HG03039 (cell line): ENCODE data around the gene PLD2.

ENCODE experiments used
- ATAC-seq: cut with Tn5 transposase; IDR thresholded peaks from one replicate; pipeline ENCODE4 v1.9.1; 2021; ENCODE audit warnings: mild to moderate bottlenecking, moderate library complexity; ENCODE audit not compliant: unreplicated experiment

Gene PLD2

DNA sequence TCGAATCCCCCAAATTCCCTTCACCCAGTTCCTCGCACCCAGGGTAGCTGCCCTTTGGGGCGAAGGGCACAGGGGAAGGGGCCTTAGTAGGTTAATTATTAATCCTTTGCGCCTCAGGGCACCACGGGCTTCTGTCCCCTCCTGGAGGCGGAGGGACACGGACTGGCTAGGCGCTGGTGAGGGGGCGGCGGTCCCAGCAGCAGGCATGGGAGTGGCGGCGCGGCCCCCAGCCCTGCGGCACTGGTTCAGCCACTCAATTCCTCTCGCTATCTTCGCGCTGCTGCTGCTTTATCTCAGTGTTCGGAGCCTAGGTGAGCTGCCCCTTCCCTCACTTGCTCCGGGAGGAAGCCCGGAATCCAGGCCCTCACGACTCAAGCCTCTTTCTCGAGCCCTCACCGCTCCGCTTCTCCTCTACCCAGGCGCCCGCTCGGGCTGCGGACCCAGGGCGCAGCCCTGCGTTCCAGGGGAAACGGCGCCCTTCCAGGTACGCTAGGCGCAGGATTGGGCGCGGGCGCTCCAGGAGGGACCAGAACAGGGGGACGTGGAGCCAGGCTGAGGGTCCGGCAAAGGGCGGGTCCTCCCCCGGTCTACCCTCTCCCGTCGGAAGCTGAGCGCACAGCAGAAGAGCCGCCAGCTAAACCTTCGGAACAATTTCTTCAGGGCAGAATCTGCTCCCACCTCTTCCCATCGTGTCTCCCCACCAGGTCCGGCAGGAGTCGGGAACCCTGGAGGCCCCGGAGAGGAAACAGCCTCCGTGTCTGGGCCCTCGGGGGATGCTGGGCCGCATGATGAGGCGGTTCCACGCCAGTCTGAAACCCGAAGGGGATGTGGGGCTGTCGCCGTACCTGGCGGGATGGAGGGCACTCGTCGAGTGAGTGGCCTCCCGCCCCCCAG is 17.9 kb upstream of the PLD2 start, which contains the start of gene GLTPD2:
GLTPD2 (plus strand) TSS at position 158 of the 894 bp plus-strand sequence; CDS start at position 206, 48 bp downstream.
- ATAC-seq = no peak

DNA sequence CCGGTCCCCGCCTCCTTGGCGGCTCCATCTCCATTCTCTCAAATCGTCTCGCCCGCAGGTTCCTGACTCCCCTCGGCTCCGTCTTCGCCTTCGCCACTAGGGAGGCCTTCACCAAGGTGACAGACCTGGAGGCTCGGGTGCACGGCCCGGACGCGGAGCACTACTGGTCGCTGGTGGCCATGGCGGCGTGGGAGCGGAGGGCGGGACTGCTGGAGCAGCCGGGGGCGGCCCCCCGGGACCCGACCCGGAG is 17.3 kb upstream of the PLD2 start:
- ATAC-seq = no peak

DNA sequence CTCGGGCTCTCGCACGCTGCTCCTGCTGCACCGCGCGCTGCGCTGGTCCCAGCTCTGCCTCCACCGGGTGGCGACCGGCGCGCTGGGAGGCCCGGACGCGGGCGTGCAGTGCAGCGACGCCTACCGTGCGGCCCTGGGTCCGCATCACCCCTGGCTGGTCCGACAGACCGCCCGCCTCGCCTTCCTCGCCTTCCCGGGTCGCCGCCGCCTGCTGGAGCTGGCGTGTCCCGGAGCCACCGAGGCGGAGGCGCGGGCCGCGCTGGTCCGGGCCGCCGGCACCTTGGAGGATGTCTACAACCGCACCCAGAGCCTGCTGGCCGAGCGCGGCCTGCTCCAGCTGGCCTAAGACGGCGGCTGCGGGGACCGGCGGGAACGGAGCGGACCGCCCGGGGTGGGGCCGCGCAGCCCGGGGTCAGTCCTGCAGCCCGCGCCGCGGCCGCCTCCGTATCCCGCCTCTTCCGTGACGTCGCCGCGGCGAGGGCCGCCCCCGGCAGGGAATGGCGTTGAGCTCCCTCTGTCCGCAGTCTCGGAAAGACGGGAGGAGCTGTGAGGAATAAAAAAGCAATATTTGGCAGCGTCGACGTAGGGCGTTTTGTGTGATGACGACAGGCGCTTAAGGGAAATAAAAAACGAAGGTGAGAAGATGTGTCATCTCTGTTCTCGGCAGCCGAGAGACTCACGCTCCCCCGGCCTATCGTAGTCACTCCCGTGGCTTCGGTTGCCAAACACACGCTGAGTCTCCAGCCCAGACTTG is 16.8 kb upstream of the PLD2 start:
- peak; percentile 78 for ATAC-seq

DNA sequence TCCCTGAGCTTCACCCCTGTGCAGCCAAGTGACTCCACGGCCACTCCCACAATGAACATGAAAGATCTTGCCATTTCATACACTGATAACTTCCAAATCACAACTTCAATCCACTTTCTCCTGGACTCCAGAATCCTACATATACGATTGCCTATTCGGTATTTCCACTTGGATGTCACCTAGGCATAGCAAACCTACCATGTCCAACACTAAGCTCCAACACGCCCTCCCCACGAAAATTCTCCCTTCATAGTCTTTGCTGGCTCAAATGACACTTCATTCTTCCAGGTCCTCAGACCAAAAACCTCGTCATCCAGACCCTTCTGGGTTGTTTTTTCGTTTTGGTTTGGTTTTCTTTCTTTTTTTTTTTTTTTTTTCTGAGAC is 16.3 kb upstream of the PLD2 start:
- no peak for ATAC-seq

DNA sequence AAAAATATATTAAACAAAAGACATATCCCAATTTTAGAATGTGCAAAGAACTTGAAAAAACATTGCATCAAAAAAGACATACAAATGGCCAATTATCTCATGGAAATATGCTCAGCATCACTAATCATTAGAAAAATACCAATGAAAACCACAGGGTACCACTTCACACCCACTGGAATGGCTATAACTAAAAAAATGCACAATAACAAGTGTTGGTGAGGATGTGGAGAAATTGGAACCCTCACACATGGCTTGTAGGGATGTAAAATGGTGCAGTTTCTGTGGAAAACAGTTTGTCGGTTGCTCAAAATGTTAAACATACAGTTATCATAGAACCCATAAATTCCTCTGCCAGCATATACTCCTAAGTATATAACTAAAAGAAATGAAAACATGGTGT is 11.8 kb upstream of the PLD2 start:
- no peak for ATAC-seq

DNA sequence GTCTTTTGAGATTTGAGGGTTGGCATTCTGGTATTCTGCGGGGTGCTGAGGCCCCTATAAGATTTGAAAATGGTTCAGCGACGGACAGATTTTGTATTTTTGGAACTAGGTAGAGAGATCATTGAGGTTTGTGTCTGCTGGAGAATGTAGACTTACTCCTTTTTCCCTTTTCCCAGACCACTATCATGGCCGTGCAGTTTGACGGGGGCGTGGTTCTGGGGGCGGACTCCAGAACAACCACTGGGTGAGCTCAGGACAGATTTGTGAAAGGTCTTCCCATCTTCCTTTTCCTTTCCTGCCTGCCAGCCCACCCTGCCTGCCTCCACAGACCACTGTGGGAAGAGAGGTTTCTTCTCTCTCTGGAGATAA is 10.4 kb upstream of the PLD2 start:
- ATAC-seq = no peak

DNA sequence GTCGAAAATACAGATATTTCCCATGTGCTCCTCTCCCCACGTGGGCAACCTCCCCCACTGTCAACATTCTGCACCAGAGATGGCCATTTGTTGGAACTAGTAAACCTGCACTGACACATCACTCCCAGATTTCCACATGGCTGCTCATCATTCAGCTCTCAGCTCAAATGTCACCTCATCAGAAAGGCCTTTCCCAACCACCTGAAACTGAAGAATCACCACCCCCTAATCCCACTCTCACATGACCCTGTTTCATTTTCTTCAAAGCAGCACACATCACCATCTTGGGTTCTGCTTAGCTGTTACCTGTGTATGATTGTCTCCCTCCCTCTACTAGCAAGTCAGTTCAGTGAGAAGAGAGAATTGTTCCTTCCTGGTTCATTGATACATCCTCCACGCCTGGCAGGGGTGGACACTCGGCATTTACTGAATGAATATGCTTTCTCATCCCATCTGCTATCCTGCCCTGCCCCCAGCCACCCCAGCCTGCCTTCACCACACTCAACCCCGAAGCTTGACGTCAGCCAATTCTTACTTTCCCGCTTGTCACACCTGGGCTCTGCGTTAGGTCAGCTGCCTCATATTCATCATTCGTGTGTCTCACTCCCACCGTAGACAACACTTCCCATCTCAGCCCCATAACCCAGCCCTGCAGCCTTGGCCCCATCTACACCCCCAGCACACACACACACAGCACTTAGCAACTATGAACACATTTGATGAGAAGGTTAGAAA is 6.3 kb upstream of the PLD2 start:
- no peak for ATAC-seq

DNA sequence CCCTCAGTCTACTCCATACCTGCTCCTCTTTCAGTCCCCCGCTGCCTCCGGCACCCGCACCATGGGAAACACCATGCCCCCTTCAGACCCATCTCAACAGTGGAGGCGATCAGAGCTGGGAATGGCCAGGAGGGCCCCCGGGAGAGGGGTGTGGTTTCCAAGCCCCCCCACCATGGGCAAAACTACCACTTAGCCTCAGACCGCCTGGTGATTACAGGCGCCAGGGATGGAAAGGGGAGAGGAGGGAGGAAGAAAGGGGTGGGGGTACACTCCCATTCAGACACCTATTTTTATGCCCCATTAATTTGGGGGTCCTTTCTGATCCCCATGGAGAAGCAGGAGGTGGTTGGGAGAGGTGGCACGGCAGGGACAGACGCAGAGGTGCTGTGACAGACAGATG is 4.7 kb upstream of the PLD2 start, which contains the start of gene C17orf114:
C17orf114 (minus strand) TSS at position 101 of the 400 bp plus-strand sequence.
- no peak for ATAC-seq

DNA sequence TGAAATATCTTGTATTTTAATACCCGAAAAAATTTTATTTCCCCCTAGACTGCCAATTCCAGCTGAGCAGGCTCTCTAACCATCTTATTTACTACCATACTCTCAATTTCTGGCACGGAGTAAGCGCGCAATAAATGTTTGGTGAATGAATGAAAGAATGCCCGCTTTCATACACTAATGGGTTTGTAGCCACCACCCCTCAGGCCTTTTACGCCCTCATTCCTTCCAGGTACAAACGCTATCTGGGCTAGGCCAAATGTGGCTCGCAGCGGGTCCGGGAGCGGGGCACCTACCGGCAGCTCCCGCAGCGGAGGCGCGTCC is 536 bp upstream of the PLD2 start:
- ATAC-seq = no peak

DNA sequence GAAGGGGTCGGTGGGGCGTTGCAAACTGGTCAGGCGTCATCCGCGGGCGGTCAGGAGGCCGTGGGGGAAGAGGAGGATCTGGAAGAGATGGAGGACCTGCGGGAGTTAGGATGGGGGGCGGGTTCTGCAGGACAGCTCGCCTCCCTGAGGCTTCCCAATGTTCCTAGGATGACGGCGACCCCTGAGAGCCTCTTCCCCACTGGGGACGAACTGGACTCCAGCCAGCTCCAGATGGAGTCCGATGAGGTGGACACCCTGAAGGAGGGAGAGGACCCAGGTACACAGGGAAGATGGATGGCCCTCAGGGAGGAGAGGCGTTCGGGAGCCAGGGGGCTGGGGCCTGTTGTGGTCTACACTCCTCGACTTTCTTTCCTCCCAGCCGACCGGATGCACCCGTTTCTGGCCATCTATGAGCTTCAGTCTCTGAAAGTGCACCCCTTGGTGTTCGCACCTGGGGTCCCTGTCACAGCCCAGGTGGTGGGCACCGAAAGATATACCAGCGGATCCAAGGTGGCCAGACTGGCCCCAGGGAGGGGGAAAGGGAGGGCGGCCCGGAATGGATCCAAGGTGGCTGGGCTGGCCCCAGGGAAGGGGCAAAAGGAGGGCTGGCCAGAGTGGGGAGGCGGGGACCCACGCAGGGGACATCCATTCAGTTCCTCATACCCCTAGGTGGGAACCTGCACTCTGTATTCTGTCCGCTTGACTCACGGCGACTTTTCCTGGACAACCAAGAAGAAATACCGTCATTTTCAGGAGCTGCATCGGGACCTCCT is 839 bp downstream of the PLD2 start:
- ATAC-seq = no peak

DNA sequence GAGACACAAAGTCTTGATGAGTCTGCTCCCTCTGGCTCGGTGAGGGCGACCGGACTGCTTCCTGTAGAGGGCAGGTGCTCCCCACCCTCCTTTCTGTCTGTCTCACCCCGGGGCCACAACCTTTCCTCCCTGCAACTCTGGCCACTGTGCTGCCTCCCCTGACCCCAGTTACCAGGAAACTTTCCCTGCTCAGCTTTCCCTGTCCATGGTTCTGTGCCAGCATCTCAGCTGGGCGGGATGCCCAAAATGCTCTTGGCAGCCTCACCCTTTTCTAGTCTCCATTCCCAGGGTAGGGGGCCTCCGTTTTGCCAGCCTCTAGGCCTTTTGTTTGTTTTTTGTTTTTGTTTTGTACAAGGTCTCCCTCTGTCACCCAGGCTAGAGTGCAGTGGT is 1.4 kb downstream of the PLD2 start:
- no peak for ATAC-seq

DNA sequence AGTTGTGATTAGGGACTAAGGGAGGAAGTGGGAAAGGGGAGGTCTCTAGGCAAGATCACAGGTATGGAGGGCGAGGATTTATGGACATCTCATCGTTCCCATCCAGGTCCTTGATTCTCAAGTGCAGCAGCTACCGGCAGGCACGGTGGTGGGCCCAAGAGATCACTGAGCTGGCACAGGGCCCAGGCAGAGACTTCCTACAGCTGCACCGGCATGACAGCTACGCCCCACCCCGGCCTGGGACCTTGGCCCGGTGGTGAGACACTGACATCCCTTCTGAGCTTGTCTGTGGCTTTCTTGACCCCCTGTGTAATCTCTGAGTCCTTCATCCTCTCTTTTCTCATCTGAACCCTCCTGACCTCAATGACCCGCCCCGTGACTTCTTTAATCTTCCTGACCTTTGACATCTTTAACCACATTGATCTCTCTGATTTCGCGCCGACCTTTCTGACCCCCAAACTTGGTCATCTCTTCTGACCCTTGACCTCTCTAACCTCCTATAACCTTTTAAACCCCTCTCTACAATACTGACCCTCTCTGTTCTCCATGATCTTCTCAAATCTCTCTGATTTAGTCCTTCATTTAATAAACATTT is 3.8 kb downstream of the PLD2 start:
- no peak for ATAC-seq

DNA sequence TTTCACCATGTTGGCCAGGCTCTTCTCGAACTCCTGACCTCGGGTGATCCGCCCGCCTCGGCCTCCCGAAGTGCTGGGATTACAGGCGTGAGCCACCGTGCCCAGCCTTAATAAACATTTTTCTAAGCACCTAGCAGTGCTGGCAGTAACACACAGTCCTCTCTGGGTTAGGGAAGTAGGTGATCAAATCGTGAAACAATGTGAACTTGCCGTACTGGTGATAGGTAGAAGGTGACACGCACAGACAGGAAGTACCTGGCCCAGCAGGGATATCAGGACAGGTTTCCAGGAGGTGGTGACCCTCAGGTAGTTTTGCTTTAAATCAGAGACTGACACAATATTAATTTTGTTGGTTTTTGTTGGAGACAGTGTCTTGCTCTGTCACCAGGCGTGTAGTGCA is 4.5 kb downstream of the PLD2 start:
- no peak for ATAC-seq

DNA sequence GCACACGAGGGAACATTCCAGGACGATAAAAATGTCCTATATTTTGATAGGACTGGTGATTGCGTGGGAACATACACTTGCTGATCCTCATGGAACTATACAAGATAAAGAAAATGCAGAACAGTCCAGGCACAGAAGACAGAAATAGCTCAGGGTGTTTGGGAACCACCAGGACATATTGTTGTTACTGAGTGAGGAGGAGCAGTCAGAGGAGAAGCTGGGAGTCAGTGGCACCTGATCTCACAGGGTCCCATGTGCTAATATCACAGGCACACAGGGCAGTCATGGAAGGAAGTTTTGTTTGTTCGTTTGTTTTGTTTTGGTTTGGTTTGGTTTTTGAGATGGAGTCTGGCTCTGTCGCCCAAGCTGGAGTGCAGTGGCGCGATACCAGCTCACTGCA is 5.7 kb downstream of the PLD2 start:
- ATAC-seq = no peak

DNA sequence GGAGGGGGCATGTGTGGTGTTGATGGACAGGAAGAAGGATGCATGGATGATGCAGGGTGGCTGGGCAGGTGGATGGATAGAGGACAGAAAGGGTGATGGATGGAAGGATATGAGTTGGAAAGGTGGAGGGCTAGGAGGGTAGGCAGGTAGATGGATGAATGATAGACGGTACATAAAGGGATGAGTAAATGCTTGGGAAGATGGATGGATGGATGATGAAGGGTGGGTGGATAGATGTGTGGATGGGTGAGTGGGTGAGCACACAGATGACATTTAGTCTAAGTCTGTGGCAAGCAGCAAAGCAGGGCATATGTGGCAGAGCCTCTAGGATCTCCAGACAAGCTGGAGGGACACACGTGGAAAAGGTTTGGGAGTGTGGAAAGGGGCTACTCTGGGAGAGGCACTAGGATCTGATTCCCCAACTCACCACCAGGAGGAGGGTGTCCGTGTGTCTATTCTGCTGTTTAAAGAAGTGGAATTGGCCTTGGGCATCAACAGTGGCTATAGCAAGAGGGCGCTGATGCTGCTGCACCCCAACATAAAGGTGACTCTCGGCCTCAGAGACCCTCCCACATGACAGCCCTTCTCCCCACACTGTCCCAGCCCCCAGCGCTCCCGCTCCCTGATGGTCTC is 8.2 kb downstream of the PLD2 start:
- no peak for ATAC-seq

DNA sequence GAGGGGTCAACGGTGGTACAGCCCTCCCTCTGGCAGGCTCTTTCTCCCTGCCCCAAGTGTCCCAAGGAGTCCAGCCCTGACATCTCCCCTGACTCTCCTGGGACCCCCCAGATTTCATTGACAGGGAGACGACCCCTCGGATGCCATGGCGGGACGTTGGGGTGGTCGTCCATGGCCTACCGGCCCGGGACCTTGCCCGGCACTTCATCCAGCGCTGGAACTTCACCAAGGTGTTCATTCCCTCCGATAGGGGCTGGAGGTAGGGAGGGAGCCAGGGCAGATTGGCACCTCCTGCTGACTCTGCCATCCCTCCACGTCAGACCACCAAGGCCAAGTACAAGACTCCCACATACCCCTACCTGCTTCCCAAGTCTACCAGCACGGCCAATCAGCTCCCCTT is 9.9 kb downstream of the PLD2 start:
- no peak for ATAC-seq

DNA sequence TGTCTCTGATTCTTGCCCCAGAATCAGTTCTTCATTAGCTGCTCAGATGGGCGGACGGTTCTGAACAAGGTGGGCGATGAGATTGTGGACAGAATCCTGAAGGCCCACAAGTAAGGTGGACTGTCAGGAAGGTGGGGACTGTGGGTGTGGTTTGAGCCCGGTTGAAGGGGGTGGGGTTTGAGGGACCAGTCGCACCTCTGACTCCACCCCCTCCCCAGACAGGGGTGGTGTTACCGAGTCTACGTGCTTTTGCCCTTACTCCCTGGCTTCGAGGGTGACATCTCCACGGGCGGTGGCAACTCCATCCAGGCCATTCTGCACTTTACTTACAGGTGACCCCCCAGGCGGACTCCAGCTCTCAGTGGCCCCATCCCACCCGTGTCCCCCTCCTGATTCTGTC is 11.3 kb downstream of the PLD2 start:
- no peak for ATAC-seq

DNA sequence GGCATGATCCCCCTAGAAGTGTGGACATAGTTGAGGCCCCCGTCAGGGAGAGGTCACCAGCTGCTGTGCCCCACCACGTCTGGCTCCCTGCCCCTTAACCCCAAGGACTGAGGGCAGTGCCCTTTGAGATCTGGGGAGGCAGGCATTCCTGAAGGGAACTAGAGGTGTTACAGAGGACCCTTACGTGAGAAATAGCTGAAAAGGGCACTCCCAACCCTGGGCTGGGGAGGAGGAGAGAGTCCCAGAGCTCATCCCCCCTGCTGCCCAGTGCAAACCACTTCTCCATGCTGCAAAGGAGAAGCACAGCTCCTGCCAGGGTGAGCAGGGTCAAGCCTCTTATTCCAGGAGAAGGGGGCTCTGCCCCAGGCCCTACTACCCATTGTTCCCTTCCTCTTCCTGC is 15.9 kb downstream of the PLD2 start:
- no peak for ATAC-seq

DNA sequence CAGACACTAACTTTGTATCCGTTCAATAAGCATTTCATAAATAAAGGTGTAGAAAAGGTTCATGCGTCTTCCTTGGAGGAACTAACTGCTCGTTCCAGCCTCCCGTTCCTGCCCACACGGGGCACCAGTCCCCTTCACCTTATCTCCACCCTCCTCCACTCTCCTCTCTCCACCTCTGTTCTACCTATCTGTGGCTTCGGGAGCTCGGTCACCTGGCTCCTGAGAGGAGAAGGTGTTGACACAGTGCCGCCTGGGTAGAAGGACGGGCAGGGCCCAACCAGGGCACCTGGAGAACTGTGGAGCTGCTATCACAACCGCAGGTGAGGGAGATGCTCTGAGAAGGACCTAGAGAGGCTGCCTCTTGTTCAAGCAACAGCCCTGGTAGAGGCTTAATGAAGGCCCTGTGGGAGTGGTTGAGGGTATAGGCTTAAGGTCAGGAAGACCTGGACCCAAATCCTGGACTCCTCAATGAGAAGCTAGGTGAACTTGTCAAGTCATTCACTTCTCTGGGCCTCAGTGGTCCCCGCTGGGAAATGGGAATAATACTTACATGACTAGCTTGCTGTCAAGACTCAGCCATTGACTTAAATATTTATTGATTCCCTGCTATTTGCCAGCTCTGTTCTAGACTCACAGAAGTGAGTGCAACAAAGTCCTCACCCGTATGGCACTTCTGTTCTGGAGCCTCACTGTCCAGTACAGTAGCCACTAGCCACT is 16.6 kb downstream of the PLD2 start:
- ATAC-seq = no peak

DNA sequence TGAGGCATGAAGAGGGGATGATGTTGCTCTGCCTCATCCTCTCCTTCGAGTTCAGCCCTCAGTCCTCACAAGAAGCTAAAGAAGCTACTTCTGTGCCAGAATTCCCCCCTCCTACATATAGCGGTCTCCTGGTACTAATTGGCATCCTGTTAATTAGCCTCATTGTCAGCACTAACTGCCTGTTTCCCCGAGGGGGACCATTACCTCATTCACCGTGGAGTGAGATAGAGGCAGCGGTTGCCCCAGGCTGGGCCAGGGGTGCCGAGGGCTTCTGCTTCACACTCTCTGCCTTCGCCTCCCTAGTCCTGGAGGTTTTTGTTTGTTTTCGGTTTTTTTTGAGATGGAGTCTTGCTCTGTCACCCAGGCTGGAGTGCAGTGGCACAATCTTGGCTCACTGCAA is 20.4 kb downstream of the PLD2 start:
- no peak for ATAC-seq
